GM18858 (cell line): Measurements from ENCODE around the gene DUSP19.
A peak's percentile ranks its signal among the peaks of the same experiment; 100 is the strongest.

Source experiments
- ATAC-seq: cut with Tn5 transposase; IDR thresholded peaks from one replicate; pipeline ENCODE4 v1.9.1; 2021; ENCODE audit not compliant: unreplicated experiment

DUSP19 gene

GRCh38 chr2:183124222-183124956 is 45.8 kb downstream of the DUSP19 start, which contains the start of gene NUP35:
NUP35 (plus strand) TSS chr2:183124443; CDS start chr2:183124458, 15 bp downstream.
- peak; percentile 79 for ATAC-seq

GRCh38 chr2:183124957-183125255 is 46.4 kb downstream of the DUSP19 start:
- no peak for ATAC-seq

- no peak for ATAC-seq
Measured at GRCh38 chr2:183125659-183126341, 47.3 kb downstream of the DUSP19 start.

GRCh38 chr2:183126635-183127034 is 48.1 kb downstream of the DUSP19 start:
- ATAC-seq, result no peak

- ATAC-seq, result no peak
Measured at GRCh38 chr2:183134016-183134415, 55.5 kb downstream of the DUSP19 start.

- no peak for ATAC-seq
Measured at GRCh38 chr2:183148955-183149354, 70.4 kb downstream of the DUSP19 start.

- ATAC-seq, result no peak
Measured at GRCh38 chr2:183149489-183149888, 70.9 kb downstream of the DUSP19 start.
